HAP-1 (cell line): Measurements from ENCODE around the gene KMT5C.

ENCODE experiments used
- DNase-seq, 2 experiments: peaks; one replicate each; pipeline ENCODE4 v3.0.0-alpha.2; 2016 to 2020; ENCODE audit warnings: low spot score in 2 of 2
- H3K27me3 ChIP-seq: fragments of 250-450 bp; sonication (Bioruptor Pico); 2 replicates; pipeline ENCODE4 v1.5.1; 2020; ENCODE audit warnings: low read depth, mild to moderate bottlenecking, moderate library complexity
- H3K36me3 ChIP-seq: fragments of 250-450 bp; sonication (Bioruptor Pico); replicated peaks from 2 replicates; pipeline ENCODE4 v1.5.1; 2020; ENCODE audit warnings: mild to moderate bottlenecking
- H3K4me1 ChIP-seq: fragments of 250-450 bp; sonication (Bioruptor Pico); 2 replicates; pipeline ENCODE4 v1.5.1; 2020; ENCODE audit warnings: mild to moderate bottlenecking
- H3K4me3 ChIP-seq: fragments of 250-450 bp; sonication (Bioruptor Pico); 2 replicates; pipeline ENCODE4 v1.5.1; 2020; ENCODE audit warnings: mild to moderate bottlenecking, moderate library complexity
- H3K9me3 ChIP-seq: fragments of 250-450 bp; sonication (Bioruptor Pico); 2 replicates; pipeline ENCODE4 v1.5.1; 2020; ENCODE audit warnings: mild to moderate bottlenecking, moderate library complexity
- in situ Hi-C: fragments of 300-500 bp; cut with MboI; formaldehyde crosslinking; loops from 3 replicates; pipeline ENCODE4 v1.14.3; 2020; ENCODE audit warnings: low sequenced_read_pairs, inconsistent platforms, mixed read lengths

Gene KMT5C

DNA sequence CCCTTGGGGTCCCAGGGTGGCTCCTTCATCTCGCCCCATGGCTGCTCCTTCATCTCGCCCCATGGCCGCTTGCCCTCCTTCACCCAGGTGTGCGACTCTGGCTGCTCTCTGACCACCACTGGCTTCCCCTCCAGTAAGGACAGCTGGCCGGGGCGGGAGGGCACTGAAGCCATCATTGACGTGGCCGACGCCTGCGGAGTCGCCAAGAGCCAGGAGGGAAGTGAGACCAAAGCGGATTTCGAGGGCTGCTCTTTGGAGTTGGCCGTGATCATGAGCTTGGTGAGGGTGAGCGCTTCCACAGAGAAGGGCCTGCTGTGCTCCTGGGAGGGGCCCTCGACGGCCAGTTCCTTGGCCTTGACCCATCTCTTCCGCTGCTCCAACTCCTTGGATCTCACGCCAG is 18.8 kb downstream of the KMT5C start:
- no peak for DNase-seq
- H3K36me3 ChIP-seq = no peaks in the 10 kb centered on the region
- peaks cover 30% of the 10 kb centered on the region for H3K27me3 ChIP-seq
- in situ Hi-C loops = no loop called here
- peaks cover 2% of the 10 kb centered on the region; the same call in 1 of the 2 replicates for H3K4me1 ChIP-seq
- no peaks in the 10 kb centered on the region for H3K9me3 ChIP-seq
- H3K4me3 ChIP-seq = no peak overlapping the region

DNA sequence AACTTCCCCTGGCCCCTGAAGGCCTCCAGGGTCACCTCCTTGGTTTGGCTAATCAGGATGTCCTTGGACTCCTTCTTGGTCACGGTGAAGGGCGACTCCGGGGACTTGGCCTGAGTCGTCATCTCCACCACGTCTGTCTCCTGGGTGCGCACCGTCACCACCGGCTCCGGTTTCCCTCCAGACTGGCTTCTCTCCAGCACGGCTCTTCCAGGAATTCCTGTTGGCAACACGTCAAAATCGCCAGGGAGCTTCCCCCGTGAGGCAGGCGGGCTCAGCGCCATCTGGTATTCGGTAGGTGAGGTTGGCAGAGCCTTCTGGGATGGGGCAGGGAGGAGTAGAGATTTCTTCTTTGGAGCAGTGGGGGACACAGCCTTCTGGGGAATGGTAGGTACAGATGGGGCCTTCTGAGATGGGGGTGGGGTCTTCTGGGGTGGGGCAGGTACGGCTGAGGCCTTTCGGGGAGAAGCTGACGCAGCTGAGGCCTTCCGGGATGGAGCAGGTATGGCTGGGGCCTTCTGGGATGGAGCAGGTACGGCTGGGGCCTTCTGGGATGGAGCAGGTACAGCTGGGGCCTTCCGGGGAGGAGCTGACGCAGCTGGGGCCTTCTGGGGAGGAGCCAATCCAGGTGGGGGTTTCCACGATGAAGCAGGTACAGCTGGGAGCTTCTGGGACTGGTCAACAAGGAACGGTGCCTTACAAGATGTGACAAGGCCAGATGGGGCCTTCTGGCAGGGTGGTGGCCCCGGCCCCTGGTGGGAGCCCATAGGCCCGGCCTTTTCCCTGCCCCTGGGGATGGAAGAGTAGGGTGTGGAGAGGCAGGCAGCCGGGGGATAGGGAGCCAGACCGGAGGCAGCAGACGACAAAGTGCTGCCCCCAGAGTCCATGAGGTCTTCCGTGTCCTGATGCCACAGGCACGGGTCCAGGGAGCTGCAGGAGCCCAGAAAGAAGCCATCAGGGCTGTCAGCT is 19.6 kb downstream of the KMT5C start:
- Histone ChIP-seq H3K27me3 (peaks cover 25% of the 10 kb centered on the region), H3K4me3 (no peak overlapping the region), H3K36me3 (no peaks in the 10 kb centered on the region), H3K9me3 (no peaks in the 10 kb centered on the region), H3K4me1 (no peaks in the 10 kb centered on the region)
- DNase-seq = no peak
- in situ Hi-C loops = no loop called here

DNA sequence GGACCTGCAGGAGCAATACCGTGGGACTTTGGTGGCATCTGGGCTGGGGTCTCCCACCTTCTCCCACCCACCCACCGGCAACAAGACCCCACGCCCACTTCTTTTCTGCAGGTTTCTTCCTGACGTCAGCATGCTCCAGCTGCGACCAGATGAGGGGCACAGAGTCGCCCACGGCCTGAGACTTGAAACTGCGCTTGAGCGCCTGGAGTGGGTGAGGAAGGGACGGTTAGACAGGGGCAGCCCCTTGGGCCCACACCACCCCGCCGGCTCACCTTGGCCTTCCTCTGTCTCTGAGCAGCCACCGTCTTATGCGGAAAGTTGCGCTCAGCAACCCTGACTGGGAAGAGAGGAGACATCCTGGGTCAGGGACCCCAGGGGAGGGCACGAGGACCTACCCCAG is 21.2 kb downstream of the KMT5C start:
- no peak for DNase-seq
- in situ Hi-C loops = no loop called here
- no peaks in the 10 kb centered on the region for H3K36me3 ChIP-seq
- peaks cover 13% of the 10 kb centered on the region for H3K27me3 ChIP-seq
- no peaks in the 10 kb centered on the region for H3K9me3 ChIP-seq
- H3K4me3 ChIP-seq = no peak overlapping the region
- H3K4me1 ChIP-seq = no peaks in the 10 kb centered on the region

- no peak overlapping the region for H3K4me3 ChIP-seq
- in situ Hi-C loops = no loop called here
- H3K36me3 ChIP-seq = no peaks in the 10 kb centered on the region
- H3K4me1 ChIP-seq = no peaks in the 10 kb centered on the region
- H3K27me3 ChIP-seq = peaks cover 1% of the 10 kb centered on the region; the same call in 1 of the 2 replicates
- DNase-seq = no peak
- no peaks in the 10 kb centered on the region for H3K9me3 ChIP-seq
These were observed 22.7 kb downstream of the KMT5C start for GRCh38 chr19:55362174-55362989.

GRCh38 chr19:55362990-55363716 is 23.5 kb downstream of the KMT5C start, which contains the start of gene GARIN5B:
Gene GARIN5B (minus strand): TSS chr19:55363260. CDS start chr19:55363066, 194 bp downstream.
- in situ Hi-C loops = no loop called here
- no peaks in the 10 kb centered on the region for H3K4me1 ChIP-seq
- no peaks in the 10 kb centered on the region for H3K36me3 ChIP-seq
- no peak for DNase-seq
- H3K4me3 ChIP-seq = no peak within 1 kb of the TSS
- no peaks in the 10 kb centered on the region for H3K9me3 ChIP-seq
- no peaks in the 10 kb centered on the region for H3K27me3 ChIP-seq

DNA sequence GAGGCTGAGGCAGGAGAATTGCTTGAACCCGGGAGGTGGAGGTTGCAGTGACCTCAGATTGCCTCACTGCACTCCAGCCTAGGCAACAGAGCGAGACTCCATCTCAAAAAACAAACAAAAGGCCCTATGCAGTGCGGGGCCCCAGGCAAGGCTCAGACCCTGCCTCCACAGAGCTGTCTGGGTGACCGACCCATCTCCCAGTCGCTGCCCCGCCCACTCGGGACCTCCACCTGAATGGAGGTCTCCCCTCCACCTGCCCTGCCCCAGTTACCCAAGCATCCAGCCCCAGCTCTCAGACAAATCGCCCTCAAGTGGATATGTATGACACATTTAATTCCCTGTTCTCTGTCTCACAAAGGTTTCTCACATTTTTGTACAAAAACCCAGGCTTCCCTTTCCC is 25.6 kb downstream of the KMT5C start:
- no peaks in the 10 kb centered on the region for H3K9me3 ChIP-seq

GRCh38 chr19:55365964-55366363 is 26.3 kb downstream of the KMT5C start:
- in situ Hi-C loops = no loop called here
- Histone ChIP-seq H3K36me3 (no peaks in the 10 kb centered on the region), H3K9me3 (no peaks in the 10 kb centered on the region), H3K27me3 (peaks cover 17% of the 10 kb centered on the region), H3K4me1 (no peaks in the 10 kb centered on the region), H3K4me3 (no peak overlapping the region)
- DNase-seq = no peak

More for the DNA sequence above, 25.6 kb downstream of the KMT5C start:
- H3K36me3 ChIP-seq = no peaks in the 10 kb centered on the region
- no peak for DNase-seq
- peaks cover 11% of the 10 kb centered on the region; the same call in 1 of the 2 replicates for H3K27me3 ChIP-seq
- H3K4me1 ChIP-seq = no peaks in the 10 kb centered on the region
- no peak overlapping the region for H3K4me3 ChIP-seq
- in situ Hi-C loops = no loop called here

DNA sequence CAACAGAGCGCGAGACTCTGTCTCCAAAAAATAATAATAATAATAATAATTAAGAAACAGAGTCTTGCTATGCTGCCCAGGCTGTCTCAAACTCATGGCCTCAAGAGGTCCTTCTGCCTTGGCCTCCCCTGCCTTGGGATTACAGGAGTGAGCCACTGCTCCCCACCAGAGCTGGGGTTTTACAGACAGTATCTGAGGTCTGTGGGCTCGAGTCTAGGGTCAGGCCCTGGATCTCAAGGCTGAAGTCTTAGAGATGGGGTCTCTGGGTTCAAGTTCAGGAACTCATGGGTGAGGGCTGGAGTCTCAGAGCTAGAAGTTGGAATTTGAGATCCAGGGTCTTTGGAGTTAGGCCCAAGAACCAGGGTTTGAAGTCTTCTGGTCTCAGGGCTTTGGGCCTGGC is 27.1 kb downstream of the KMT5C start:
- in situ Hi-C loops = no loop called here
- H3K4me3 ChIP-seq = no peak overlapping the region
- no peaks in the 10 kb centered on the region for H3K9me3 ChIP-seq
- H3K36me3 ChIP-seq = no peaks in the 10 kb centered on the region
- H3K27me3 ChIP-seq = peaks cover 23% of the 10 kb centered on the region
- H3K4me1 ChIP-seq = no peaks in the 10 kb centered on the region
- DNase-seq = no peak

GRCh38 chr19:55368106-55368505 is 28.4 kb downstream of the KMT5C start:
- no peaks in the 10 kb centered on the region for H3K4me1 ChIP-seq
- H3K9me3 ChIP-seq = no peaks in the 10 kb centered on the region
- H3K4me3 ChIP-seq = no peak overlapping the region
- in situ Hi-C loops = no loop called here
- H3K36me3 ChIP-seq = no peaks in the 10 kb centered on the region
- no peak for DNase-seq
- H3K27me3 ChIP-seq = peaks cover 30% of the 10 kb centered on the region

DNA sequence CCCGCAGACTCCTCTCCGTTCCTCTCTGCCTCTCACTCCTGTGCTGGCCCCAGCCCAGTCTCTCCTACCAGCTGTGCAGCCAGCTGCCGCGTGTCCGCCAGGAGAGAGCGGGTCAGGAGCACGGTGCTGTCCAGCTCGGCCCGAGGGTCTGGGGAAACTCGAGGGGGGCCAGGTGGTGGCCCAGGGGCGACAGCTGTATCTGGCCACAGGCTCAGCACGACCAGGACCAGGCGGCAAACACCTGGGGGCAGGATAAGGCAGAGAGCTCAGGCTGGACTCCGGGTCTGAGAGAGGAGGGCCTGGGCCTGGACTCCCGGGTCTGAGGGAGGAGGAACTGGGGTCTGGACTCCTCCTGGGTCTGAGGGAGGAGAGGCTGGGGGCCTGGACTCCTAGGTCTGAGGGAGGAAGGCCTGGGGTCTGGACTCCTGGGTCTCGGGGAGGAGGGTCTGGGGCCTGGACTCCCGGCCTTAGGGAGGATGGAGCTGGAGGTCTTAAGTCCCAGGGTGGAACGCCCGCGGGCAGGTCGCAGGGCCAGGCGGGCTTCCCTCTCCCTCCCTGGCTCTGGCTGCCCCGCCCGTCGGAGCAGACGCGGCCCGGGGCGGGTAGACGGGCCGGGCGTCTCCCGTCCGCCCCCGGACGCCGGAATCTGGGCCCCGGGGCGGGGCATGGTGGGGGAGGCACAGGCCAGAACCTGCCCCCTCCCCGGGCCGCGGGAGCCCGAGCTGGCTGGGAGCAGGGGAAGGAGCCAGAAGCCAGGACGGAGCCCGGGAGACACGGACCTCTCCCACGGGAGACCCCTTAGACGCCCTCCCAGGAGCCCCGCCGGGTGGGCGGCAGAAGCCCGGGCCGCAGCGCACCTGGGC is 29.3 kb downstream of the KMT5C start:
- peak in 1 of 2 experiments; percentile 49 for DNase-seq
- in situ Hi-C loops = no loop called here
- Histone ChIP-seq H3K4me3 (peak overlapping the region; percentile 23), H3K36me3 (no peaks in the 10 kb centered on the region), H3K9me3 (no peaks in the 10 kb centered on the region), H3K4me1 (no peaks in the 10 kb centered on the region), H3K27me3 (peaks cover 30% of the 10 kb centered on the region)

- H3K27me3 ChIP-seq = peaks cover 30% of the 10 kb centered on the region
- H3K4me1 ChIP-seq = no peaks in the 10 kb centered on the region
- H3K4me3 ChIP-seq = peak overlapping the region; percentile 31
- peak; percentile 10 to 70 for DNase-seq
- H3K36me3 ChIP-seq = no peaks in the 10 kb centered on the region
- in situ Hi-C loops = no loop called here
- no peaks in the 10 kb centered on the region for H3K9me3 ChIP-seq
These were observed 30.1 kb downstream of the KMT5C start for GRCh38 chr19:55369653-55370304.

DNA sequence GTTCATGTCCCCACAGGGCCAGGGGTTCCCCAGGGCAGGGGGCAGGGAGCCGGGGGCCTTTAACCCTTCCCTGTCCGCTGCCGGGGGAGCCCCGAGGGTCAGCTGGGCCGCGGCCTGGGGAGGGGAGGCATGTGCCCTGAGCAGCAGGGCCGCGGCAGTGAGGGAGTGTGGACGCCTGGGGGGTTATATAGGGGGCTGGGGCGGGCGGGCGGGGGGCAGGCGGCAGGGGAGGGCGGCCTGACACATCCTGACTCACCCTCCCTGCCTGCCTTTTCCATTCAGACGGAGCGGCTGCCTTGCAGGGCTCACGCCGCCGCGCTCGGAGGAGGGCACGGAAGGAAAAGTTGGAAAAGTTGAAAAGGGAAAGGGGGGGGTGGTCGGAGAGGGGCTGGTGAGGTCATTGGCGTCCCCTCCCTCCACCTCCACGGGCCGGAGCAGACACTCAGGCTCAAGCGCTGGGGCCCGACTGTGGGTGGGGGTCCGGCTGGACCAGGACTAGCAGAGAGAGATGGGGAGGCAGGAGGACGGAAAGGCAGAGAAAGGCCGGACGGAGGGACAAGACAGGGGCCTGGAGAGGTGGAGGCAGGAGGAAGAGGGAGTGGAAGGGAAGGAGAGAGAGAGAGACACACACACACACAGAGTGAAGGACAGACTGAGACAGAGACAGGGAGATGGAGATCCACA is 30.8 kb downstream of the KMT5C start, which contains the start of gene IL11:
Gene IL11, minus strand, starts transcription at position 159 of the 684 bp plus-strand sequence. Its CDS starts 153 bp downstream, at position 6.
- no peaks in the 10 kb centered on the region for H3K4me1 ChIP-seq
- DNase-seq = no peak
- H3K9me3 ChIP-seq = no peaks in the 10 kb centered on the region
- H3K36me3 ChIP-seq = no peaks in the 10 kb centered on the region
- H3K4me3 ChIP-seq = peak within 1 kb of the TSS; percentile 31
- peaks cover 30% of the 10 kb centered on the region for H3K27me3 ChIP-seq
- in situ Hi-C loops = no loop called here
